ENCODE results near the gene CHRNG.
"Not testable (repeated sequence)": the region's sequence is repeated elsewhere in the genome, so short reads cannot be mapped to it uniquely, and the experiment has no call there.

The CHRNG gene

GRCh38 chr2:232545511-232546375 lies 6.3 kb downstream of the CHRNG start:
- no peak for DNase-seq

- DNase-seq, result no peak
Observed at GRCh38 chr2:232547991-232548390, 8.5 kb downstream of the CHRNG start.

GRCh38 chr2:232549655-232550353 lies 10.3 kb downstream of the CHRNG start:
- no peak for DNase-seq

GRCh38 chr2:232550354-232551249 lies 11.1 kb downstream of the CHRNG start, which contains the start of the genes EIF4E2 and TIGD1:
EIF4E2 (plus strand) TSS chr2:232550689; CDS start chr2:232550725, 36 bp downstream.
TIGD1 (minus strand) TSS chr2:232550557; CDS start chr2:232549882, 675 bp downstream.
- peak; percentile 91 for DNase-seq

GRCh38 chr2:232551250-232551638 lies 11.8 kb downstream of the CHRNG start:
- no peak for DNase-seq

- no peak for DNase-seq
Observed at GRCh38 chr2:232551776-232552175, 12.3 kb downstream of the CHRNG start.

GRCh38 chr2:232556426-232556825 lies 16.9 kb downstream of the CHRNG start:
- no peak for DNase-seq

- no peak for DNase-seq
Observed at GRCh38 chr2:232562515-232563151, 23.1 kb downstream of the CHRNG start.

- DNase-seq, result no peak
Observed at GRCh38 chr2:232563580-232563979, 24.1 kb downstream of the CHRNG start.

- no peak for DNase-seq
Observed at GRCh38 chr2:232567721-232568120, 28.2 kb downstream of the CHRNG start.

- DNase-seq, result no peak
Observed at GRCh38 chr2:232568161-232568560, 28.7 kb downstream of the CHRNG start.

GRCh38 chr2:232569541-232569940 lies 30.0 kb downstream of the CHRNG start:
- DNase-seq, result no peak

- not testable (repeated sequence) for DNase-seq
Observed at GRCh38 chr2:232570481-232570880, 31.0 kb downstream of the CHRNG start.

- no peak for DNase-seq
Observed at GRCh38 chr2:232571026-232571474, 31.6 kb downstream of the CHRNG start.

GRCh38 chr2:232573042-232573441 lies 33.5 kb downstream of the CHRNG start:
- DNase-seq, result no peak

- no peak for DNase-seq
Observed at GRCh38 chr2:232573771-232574435, 34.4 kb downstream of the CHRNG start.

- no peak for DNase-seq
Observed at GRCh38 chr2:232574674-232575403, 35.3 kb downstream of the CHRNG start.

GRCh38 chr2:232575404-232575746 lies 35.9 kb downstream of the CHRNG start:
- no peak for DNase-seq

- DNase-seq, result no peak
Observed at GRCh38 chr2:232576995-232577394, 37.5 kb downstream of the CHRNG start.

- DNase-seq, result no peak
Observed at GRCh38 chr2:232577841-232578240, 38.3 kb downstream of the CHRNG start.

- no peak for DNase-seq
Observed at GRCh38 chr2:232578626-232579025, 39.1 kb downstream of the CHRNG start.

All from CD4-positive, alpha-beta T cell treated with Interleukin-15 for 1 hour (primary cell).